Activated B cell treated with CpG ODN at 0.5 μM for 24 hours (primary cell): ENCODE measurements around the gene TBC1D22B. TPM values are rescaled to one million over a fixed set of nuclear protein-coding genes. Genes with fewer than 3 reads are reported as not detected.

ENCODE experiments used
- ATAC-seq: fragments of 200-7000 bp; cut with Tn5 transposase; one replicate; pipeline ENCODE4 v1.10.0; 2021; ENCODE audit warnings: low read depth, mild to moderate bottlenecking, moderate library complexity
- CTCF ChIA-PET: fragments of 350-600 bp; sonication (Branson Sonifier 250); formaldehyde crosslinking; loops from one replicate; lab custom pipeline; 2021; ENCODE audit warnings: antibody characterized with exemption; lab: Charles Lee
- POLR2A ChIA-PET: fragments of 350-600 bp; sonication (Branson Sonifier 250); formaldehyde crosslinking; loops from one replicate; lab custom pipeline; 2021; ENCODE audit warnings: antibody characterized with exemption; lab: Charles Lee
- DNase-seq: peaks from one replicate; pipeline ENCODE4 v3.0.0; 2022
- H3K27ac Mint-ChIP-seq: one replicate; pipeline ENCODE4 v1.8.0; 2020; ENCODE audit warnings: mixed read lengths
- H3K27me3 Mint-ChIP-seq: one replicate; pipeline ENCODE4 v1.8.0; 2021; ENCODE audit warnings: mixed read lengths
- H3K36me3 Mint-ChIP-seq: one replicate; pipeline ENCODE4 v1.8.0; 2021; ENCODE audit warnings: low read depth, mixed read lengths
- H3K4me1 Mint-ChIP-seq: one replicate; pipeline ENCODE4 v1.8.0; 2021; ENCODE audit warnings: mixed read lengths
- H3K4me3 Mint-ChIP-seq: one replicate; pipeline ENCODE4 v1.8.0; 2020; ENCODE audit warnings: mild to moderate bottlenecking, mixed read lengths
- H3K9me3 Mint-ChIP-seq: one replicate; pipeline ENCODE4 v1.8.0; 2020; ENCODE audit warnings: mixed read lengths
- intact Hi-C: fragments of 100-400 bp; cut with micrococcal nuclease; formaldehyde crosslinking; loops from one replicate; pipeline ENCODE4 v1.15.1; 2024
- total RNA-seq: library from RNA; stranded (reverse); gene quantifications from 2 replicates; pipeline ENCODE4 v1.2.3, GENCODE V29; 2022
- TF ChIP-seq, protein P1 (sequence below): fragments of 200-600 bp; IDR thresholded peaks from one replicate; pipeline ENCODE4 v1.8.0; 2022; ENCODE audit warnings: antibody characterized with exemption, mild to moderate bottlenecking

The TBC1D22B gene
- total RNA-seq, 1 donor from 2014 or later, result 10.7 TPM

DNA sequence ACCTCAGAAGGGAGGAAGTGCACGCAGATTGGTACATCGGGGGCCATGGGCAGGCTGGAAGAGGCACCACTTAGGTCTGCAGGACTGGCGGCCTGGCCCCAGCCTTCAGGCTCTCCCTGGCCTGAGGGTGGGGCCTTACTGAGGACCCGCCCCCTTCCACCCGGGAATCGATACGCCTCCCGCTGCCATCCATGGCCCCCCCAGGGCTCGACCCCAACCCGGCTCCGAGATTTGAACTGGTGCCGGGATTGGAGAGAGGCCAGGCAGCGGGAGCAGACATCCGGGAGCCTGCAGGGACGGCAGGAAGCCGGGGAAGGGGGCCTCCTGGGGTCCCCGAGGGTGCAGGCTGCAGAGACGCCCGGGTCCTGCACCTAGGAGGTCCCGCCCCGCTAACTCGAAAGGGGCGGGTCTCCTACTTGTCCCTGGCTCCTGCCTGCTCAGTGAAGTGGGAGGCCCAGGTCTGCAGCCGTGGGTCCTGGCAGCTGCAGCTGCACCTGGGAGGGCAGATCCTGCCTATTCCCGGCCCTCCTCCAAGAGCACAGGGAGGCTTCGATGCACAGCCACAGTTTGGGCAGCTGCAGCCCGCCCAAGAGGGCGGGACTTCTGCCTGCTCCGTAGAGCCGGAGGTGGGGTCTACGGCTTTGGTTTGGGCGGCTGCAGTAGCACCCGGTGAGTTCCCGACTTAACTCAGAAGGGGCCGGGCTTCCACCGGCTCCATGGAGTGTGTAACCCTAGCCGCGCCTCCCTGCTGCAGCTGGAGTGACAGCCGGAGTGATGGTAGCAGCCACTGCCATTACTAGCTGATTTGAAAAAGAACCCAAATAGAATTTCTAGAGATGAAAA is 35.2 kb upstream of the TBC1D22B start:
- DNase-seq (peak; percentile 61), ATAC-seq (peak; percentile 94)
- Mint-ChIP-seq H3K36me3 (no peaks in the 10 kb centered on the region), H3K27me3 (no peaks in the 10 kb centered on the region), H3K4me3 (peak overlapping the region; percentile 82), H3K9me3 (no peaks in the 10 kb centered on the region), H3K4me1 (peaks cover 10% of the 10 kb centered on the region), H3K27ac (no peak overlapping the region)
- POLR2A ChIA-PET, result no interaction called here
- intact Hi-C loops, result loop anchor here (2.0 kb wide), 1 partner anchor 34 kb away; the partner anchor contains the start of gene TBC1D22B
- CTCF ChIA-PET, result interaction anchor here (0.8 to 1.7 kb wide), 4 partner anchors 10 to 205 kb away, joined by 3 to 4 read pairs (median 4); no protein-coding TSS in a partner anchor
- TF ChIP-seq, protein P1, sequence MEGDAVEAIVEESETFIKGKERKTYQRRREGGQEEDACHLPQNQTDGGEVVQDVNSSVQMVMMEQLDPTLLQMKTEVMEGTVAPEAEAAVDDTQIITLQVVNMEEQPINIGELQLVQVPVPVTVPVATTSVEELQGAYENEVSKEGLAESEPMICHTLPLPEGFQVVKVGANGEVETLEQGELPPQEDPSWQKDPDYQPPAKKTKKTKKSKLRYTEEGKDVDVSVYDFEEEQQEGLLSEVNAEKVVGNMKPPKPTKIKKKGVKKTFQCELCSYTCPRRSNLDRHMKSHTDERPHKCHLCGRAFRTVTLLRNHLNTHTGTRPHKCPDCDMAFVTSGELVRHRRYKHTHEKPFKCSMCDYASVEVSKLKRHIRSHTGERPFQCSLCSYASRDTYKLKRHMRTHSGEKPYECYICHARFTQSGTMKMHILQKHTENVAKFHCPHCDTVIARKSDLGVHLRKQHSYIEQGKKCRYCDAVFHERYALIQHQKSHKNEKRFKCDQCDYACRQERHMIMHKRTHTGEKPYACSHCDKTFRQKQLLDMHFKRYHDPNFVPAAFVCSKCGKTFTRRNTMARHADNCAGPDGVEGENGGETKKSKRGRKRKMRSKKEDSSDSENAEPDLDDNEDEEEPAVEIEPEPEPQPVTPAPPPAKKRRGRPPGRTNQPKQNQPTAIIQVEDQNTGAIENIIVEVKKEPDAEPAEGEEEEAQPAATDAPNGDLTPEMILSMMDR, result no peak

DNA sequence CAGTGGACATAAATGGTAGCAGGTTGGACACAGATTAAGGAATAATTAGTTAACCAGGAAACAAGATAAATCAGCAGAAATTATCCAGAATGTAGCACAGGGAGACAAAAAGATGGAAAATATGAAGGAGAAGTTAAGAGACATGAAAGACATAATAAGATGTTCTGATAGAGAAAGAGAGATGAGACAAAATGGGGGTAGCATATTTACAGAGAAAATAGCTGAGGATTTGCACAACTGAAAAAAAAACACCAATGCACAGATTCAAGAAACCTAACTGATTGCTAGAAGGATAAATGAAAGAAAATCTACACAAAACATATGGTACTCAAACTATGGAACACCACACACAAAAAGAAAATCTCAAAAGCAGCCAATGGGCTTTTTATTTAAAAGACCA is 34.6 kb upstream of the TBC1D22B start:
- Mint-ChIP-seq H3K4me3 (peak overlapping the region; percentile 82), H3K36me3 (no peaks in the 10 kb centered on the region), H3K27me3 (no peaks in the 10 kb centered on the region), H3K4me1 (peaks cover 10% of the 10 kb centered on the region), H3K27ac (no peak overlapping the region), H3K9me3 (no peaks in the 10 kb centered on the region)
- DNase-seq (no peak), ATAC-seq (no peak)
- intact Hi-C loops, result loop anchor here (2.0 kb wide), 1 partner anchor 34 kb away; the partner anchor contains the start of gene TBC1D22B
- TF ChIP-seq, protein P1, result no peak
- POLR2A ChIA-PET, result no interaction called here
- CTCF ChIA-PET, result interaction anchor here (1.0 kb wide), 1 partner anchor 11 kb away, joined by 4 read pairs; no protein-coding TSS in a partner anchor

DNA sequence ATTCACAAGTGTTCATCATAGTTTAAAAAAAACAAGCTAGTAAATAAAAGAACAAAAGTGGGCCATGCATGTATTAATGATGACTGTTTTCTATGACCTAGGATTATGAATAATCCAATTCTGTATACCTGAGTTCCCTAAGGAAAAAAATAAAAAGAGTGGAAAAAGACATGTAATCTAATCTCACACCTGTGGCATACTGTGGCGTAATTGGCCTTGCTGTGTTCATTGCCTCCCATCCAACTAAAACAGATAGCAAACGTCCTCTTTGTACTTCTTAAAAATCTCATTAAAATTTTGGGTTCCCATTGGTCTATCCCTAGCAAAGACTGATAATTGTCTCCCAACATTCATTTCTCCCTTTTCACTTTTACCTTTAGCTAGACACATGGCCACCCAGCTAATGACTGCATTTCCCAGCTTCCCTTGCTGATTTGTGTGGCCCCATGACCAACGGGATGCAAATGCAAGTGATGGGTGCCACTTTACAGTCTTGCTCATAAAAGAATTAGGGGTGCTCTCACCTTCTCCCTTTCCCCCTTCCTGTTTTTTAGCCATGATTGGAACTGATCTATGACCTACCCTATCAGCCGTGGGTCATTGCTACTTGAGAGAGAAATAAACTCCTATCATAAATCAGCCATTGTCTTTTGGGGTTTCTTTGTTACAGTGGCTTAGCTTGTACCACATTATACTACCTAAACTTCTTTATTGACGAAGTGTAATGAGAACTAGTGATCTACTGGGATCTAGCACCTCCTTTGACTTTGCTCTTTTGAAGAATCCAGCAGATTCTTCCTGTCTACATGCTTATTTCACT is 32.0 kb upstream of the TBC1D22B start:
- ChIA-PET CTCF (no interaction called here), POLR2A (interaction anchor here (0.6 kb wide), 1 partner anchor 56 kb away, joined by 5 read pairs; the partner anchor contains the start of gene PIM1)
- ATAC-seq (no peak), DNase-seq (no peak)
- Mint-ChIP-seq H3K36me3 (no peaks in the 10 kb centered on the region), H3K4me3 (no peak overlapping the region), H3K27me3 (no peaks in the 10 kb centered on the region), H3K4me1 (peaks cover 10% of the 10 kb centered on the region), H3K9me3 (no peaks in the 10 kb centered on the region), H3K27ac (no peak overlapping the region)
- TF ChIP-seq, protein P1, result no peak
- intact Hi-C loops, result no loop called here

DNA sequence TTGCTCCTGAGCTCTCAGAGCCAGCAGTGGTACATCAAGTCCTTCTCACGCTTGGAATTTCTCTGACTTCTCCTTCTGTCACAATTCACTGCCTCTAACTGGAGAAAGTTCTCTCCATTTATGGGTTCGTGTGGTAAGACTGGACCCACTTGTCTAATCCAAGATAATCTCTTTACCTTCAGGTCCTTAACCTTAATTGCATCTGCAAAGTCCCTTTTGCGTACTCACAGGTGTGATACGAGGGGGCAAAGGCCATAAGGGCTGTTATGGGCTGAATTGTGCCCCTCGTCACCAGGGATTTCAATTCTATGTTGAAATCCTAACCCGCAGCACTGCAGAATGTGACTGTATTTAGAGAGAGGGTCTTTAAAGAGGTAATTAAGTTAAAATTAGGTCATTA is 27.5 kb upstream of the TBC1D22B start:
- H3K4me3 Mint-ChIP-seq, result no peak overlapping the region
- H3K9me3 Mint-ChIP-seq, result no peaks in the 10 kb centered on the region
- TF ChIP-seq, protein P1, result no peak
- POLR2A ChIA-PET, result no interaction called here
- ATAC-seq, result no peak
- intact Hi-C loops, result no loop called here
- no peaks in the 10 kb centered on the region for H3K4me1 Mint-ChIP-seq
- no peaks in the 10 kb centered on the region for H3K27me3 Mint-ChIP-seq
- CTCF ChIA-PET, result no interaction called here
- H3K27ac Mint-ChIP-seq, result no peak overlapping the region
- DNase-seq, result no peak
- H3K36me3 Mint-ChIP-seq, result no peaks in the 10 kb centered on the region
